Liver (tissue), 3 donors: ENCODE results near the gene PSTPIP1.

ENCODE experiments used
- ATF3 ChIP-seq: IDR thresholded peaks from 2 replicates; pipeline ENCODE4 v1.6.1; 2016; ENCODE audit warnings: antibody characterized with exemption
- CTCF ChIP-seq: fragments of 150-350 bp; IDR thresholded peaks from 2 replicates; pipeline ENCODE4 v1.5.1; 2017; ENCODE audit warnings: improper control_type of control experiment, low read depth, low read length; ENCODE audit not compliant: missing input control
- EGR1 ChIP-seq, 2 donors: IDR thresholded peaks; 2 replicates each; pipeline ENCODE4 v1.6.1; 2016 to 2018; ENCODE audit warnings: antibody characterized with exemption in 2 of 2, low read depth in 2 of 2
- GABPA ChIP-seq, 2 donors: IDR thresholded peaks in 1 of 2; conservative IDR thresholded peaks in 1 of 2; 2 replicates each; pipeline ENCODE4 v1.6.1; 2016; ENCODE audit warnings: antibody characterized with exemption in 2 of 2, mild to moderate bottlenecking in 1 of 2, moderate library complexity in 1 of 2
- HNF4G ChIP-seq: IDR thresholded peaks from 2 replicates; pipeline ENCODE4 v1.6.1; 2016; ENCODE audit warnings: antibody characterized with exemption
- JUND ChIP-seq, 2 donors: IDR thresholded peaks; 2 replicates each; pipeline ENCODE4 v1.6.1; 2016; ENCODE audit warnings: antibody characterized with exemption in 2 of 2
- MAX ChIP-seq: IDR thresholded peaks from 2 replicates; pipeline ENCODE4 v1.6.1; 2016; ENCODE audit warnings: antibody characterized with exemption
- RAD21 ChIP-seq, 2 donors: IDR thresholded peaks; 2 replicates each; pipeline ENCODE4 v1.6.1; 2016; ENCODE audit warnings: antibody characterized with exemption in 2 of 2, mild to moderate bottlenecking in 2 of 2
- REST ChIP-seq: IDR thresholded peaks from 2 replicates; pipeline ENCODE4 v1.6.1; 2016; ENCODE audit warnings: antibody characterized with exemption, mild to moderate bottlenecking
- RXRA ChIP-seq, 2 donors: IDR thresholded peaks; 2 replicates each; pipeline ENCODE4 v1.6.1; 2017 to 2018; ENCODE audit warnings: antibody characterized with exemption in 2 of 2, mild to moderate bottlenecking in 1 of 2
- TAF1 ChIP-seq: conservative IDR thresholded peaks from 2 replicates; pipeline ENCODE4 v1.6.1; 2016; ENCODE audit warnings: antibody characterized with exemption, mild to moderate bottlenecking
- YY1 ChIP-seq: IDR thresholded peaks from 2 replicates; pipeline ENCODE4 v1.6.1; 2016; ENCODE audit warnings: antibody characterized with exemption, mild to moderate bottlenecking
- donor health status: healthy.
- donor health status: healthy.

GRCh38 chr15:76947454-76947853 is 47.5 kb upstream of the PSTPIP1 start:
- TF ChIP-seq CTCF (no peak), JUND (IDR thresholded peaks at IDR 0.05) (no peak), REST (no peak), RAD21 (IDR thresholded peaks at IDR 0.05) (no peak), EGR1 (IDR thresholded peaks at IDR 0.05; ENCODE audit: low read depth in 2 of 2) (no peak), MAX (no peak), RXRA (IDR thresholded peaks at IDR 0.05) (no peak), TAF1 (no peak), HNF4G (no peak), GABPA (IDR thresholded peaks at IDR 0.05 in 1 of 2, conservative IDR thresholded peaks at IDR 0.05 in 1 of 2) (no peak), ATF3 (no peak), YY1 (no peak)
